IPS-18c (cell line): ENCODE data around the gene CADM2.
"Not testable (repeated sequence)": the region's sequence is repeated elsewhere in the genome, so short reads cannot be mapped to it uniquely, and the experiment has no call there.

ENCODE experiments used
- H3K4me3 ChIP-seq: 2 replicates; pipeline ENCODE4 v1.7.0; 2013; ENCODE audit warnings: low read depth, mild to moderate bottlenecking, low read length, moderate library complexity; ENCODE audit not compliant: insufficient read depth
- H3K9me3 ChIP-seq: one replicate; pipeline ENCODE4 v1.6.1; 2013; ENCODE audit warnings: mild to moderate bottlenecking, low read length, moderate library complexity; ENCODE audit not compliant: control insufficient read depth, insufficient read depth

Gene CADM2

GRCh38 chr3:85133691-85134420, 175.1 kb downstream of the CADM2 start:
- not testable (repeated sequence) for H3K9me3 ChIP-seq, H3K4me3 ChIP-seq

- Histone ChIP-seq H3K9me3 (no peaks in the 10 kb centered on the region), H3K4me3 (no peak overlapping the region)
These were observed 183.8 kb downstream of the CADM2 start for GRCh38 chr3:85142626-85143025.

GRCh38 chr3:85148036-85148435, 189.2 kb downstream of the CADM2 start:
- Histone ChIP-seq H3K9me3 (peaks cover under 1% of the 10 kb centered on the region), H3K4me3 (no peak overlapping the region)

- Histone ChIP-seq H3K4me3 (no peak overlapping the region), H3K9me3 (peaks cover 3% of the 10 kb centered on the region)
These were observed 192.8 kb downstream of the CADM2 start for GRCh38 chr3:85151555-85151954.

- H3K9me3 ChIP-seq, H3K4me3 ChIP-seq: not testable (repeated sequence)
These were observed 194.5 kb downstream of the CADM2 start for GRCh38 chr3:85153279-85153678.

- H3K4me3 ChIP-seq = no peak overlapping the region
- H3K9me3 ChIP-seq = no peaks in the 10 kb centered on the region
These were observed 200.6 kb downstream of the CADM2 start for GRCh38 chr3:85159376-85159775.

GRCh38 chr3:85161544-85161943, 202.8 kb downstream of the CADM2 start:
- H3K4me3 ChIP-seq = no peak overlapping the region
- no peaks in the 10 kb centered on the region for H3K9me3 ChIP-seq

GRCh38 chr3:85162905-85163304, 204.1 kb downstream of the CADM2 start:
- Histone ChIP-seq H3K4me3 (no peak overlapping the region), H3K9me3 (no peaks in the 10 kb centered on the region)

- Histone ChIP-seq H3K9me3 (no peaks in the 10 kb centered on the region), H3K4me3 (no peak overlapping the region)
These were observed 205.6 kb downstream of the CADM2 start for GRCh38 chr3:85164436-85164835.

GRCh38 chr3:85167576-85167975, 208.8 kb downstream of the CADM2 start:
- Histone ChIP-seq H3K9me3 (no peaks in the 10 kb centered on the region), H3K4me3 (no peak overlapping the region)

GRCh38 chr3:85170646-85171045, 211.9 kb downstream of the CADM2 start:
- Histone ChIP-seq H3K9me3 (no peaks in the 10 kb centered on the region), H3K4me3 (no peak overlapping the region)

- H3K9me3 ChIP-seq = no peaks in the 10 kb centered on the region
- H3K4me3 ChIP-seq = no peak overlapping the region
These were observed 213.2 kb downstream of the CADM2 start for GRCh38 chr3:85171976-85172375.

GRCh38 chr3:85176799-85177198, 218.0 kb downstream of the CADM2 start:
- Histone ChIP-seq H3K9me3 (no peaks in the 10 kb centered on the region), H3K4me3 (no peak overlapping the region)

GRCh38 chr3:85182975-85183752, 224.4 kb downstream of the CADM2 start:
- Histone ChIP-seq H3K4me3 (no peak overlapping the region), H3K9me3 (no peaks in the 10 kb centered on the region)

- no peak overlapping the region for H3K4me3 ChIP-seq
- H3K9me3 ChIP-seq = no peaks in the 10 kb centered on the region
These were observed 226.7 kb downstream of the CADM2 start for GRCh38 chr3:85185495-85185894.

- Histone ChIP-seq H3K4me3 (no peak overlapping the region), H3K9me3 (no peaks in the 10 kb centered on the region)
These were observed 230.9 kb downstream of the CADM2 start for GRCh38 chr3:85189731-85190130.

- H3K4me3 ChIP-seq = no peak overlapping the region
- no peaks in the 10 kb centered on the region for H3K9me3 ChIP-seq
These were observed 234.8 kb downstream of the CADM2 start for GRCh38 chr3:85193565-85193964.

GRCh38 chr3:85208650-85209049, 249.9 kb downstream of the CADM2 start:
- no peaks in the 10 kb centered on the region for H3K9me3 ChIP-seq
- no peak overlapping the region for H3K4me3 ChIP-seq
